ENCODE measurements around the gene TAS2R50.

- TF ChIP-seq CTBP1 (IDR thresholded peaks at IDR 0.05; ENCODE audit: borderline replicate concordance) (no peak), SP1 (IDR thresholded peaks at IDR 0.05) (no peak), SUZ12 (IDR thresholded peaks at IDR 0.05) (no peak), FOXK2 (IDR thresholded peaks at IDR 0.05) (no peak)
Measured at GRCh38 chr12:10994307-10994706, 7.6 kb upstream of the TAS2R50 start.
